WERI-Rb-1 (cell line): ENCODE measurements around the gene SNAPIN.

ENCODE experiments used
- DNase-seq: peaks from one replicate; pipeline ENCODE4 v3.0.0-alpha.2; 2020
- H3K27ac ChIP-seq: fragments of 250-450 bp; sonication (Bioruptor Pico); 2 replicates; pipeline ENCODE4 v1.5.1; 2020; ENCODE audit warnings: mild to moderate bottlenecking, moderate library complexity
- H3K27me3 ChIP-seq: fragments of 250-450 bp; sonication (Bioruptor Pico); 2 replicates; pipeline ENCODE4 v1.5.1; 2021; ENCODE audit warnings: mild to moderate bottlenecking, low read depth, moderate library complexity; ENCODE audit not compliant: insufficient read depth, severe bottlenecking
- H3K36me3 ChIP-seq: fragments of 250-450 bp; sonication (Bioruptor Pico); 2 replicates; pipeline ENCODE4 v1.5.1; 2020; ENCODE audit warnings: mild to moderate bottlenecking, moderate library complexity
- H3K4me3 ChIP-seq: 2 replicates; pipeline ENCODE4 v1.5.1; 2011; ENCODE audit warnings: low read depth, mild to moderate bottlenecking, control low read depth, low read length
- H3K9me3 ChIP-seq: fragments of 250-450 bp; sonication (Bioruptor Pico); 2 replicates; pipeline ENCODE4 v1.5.1; 2021; ENCODE audit warnings: mild to moderate bottlenecking, moderate library complexity; ENCODE audit not compliant: severe bottlenecking
- CTCF ChIP-seq: IDR thresholded peaks from 2 replicates; pipeline ENCODE4 v1.5.1; 2011; ENCODE audit warnings: low read depth, mild to moderate bottlenecking, control low read depth, inconsistent platforms, low read length

The SNAPIN gene

DNA sequence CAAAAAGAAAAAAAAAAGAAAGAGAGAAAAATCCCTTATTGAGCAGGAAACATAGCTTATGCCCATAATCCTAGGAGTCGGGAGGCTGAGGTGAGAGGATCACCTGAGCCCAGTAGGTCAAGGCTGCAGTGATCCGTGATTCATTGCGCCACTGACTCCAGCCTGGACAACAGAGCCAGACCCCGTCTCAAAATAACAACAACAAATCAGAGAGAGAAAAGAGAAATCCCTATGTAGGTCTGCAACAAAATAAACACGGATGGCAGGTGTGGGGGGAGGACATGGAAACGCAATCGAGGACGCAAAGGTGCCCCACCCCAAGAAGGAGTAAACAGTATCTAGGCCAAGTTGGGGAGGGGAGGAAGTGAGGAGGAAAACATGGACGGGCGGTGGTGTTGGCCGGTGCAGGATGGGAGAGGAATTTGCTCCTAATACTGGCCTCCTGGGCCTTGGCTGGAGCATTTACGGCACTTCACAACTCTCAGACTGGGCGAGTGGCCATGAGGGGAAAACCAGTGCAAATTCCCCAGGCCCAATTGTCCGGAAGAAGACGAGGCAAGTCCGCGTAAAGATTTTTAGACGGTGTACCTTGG lies 25.2 kb upstream of the SNAPIN start:
- no peak overlapping the region for H3K4me3 ChIP-seq
- peaks cover 53% of the 10 kb centered on the region for H3K36me3 ChIP-seq
- H3K9me3 ChIP-seq: peaks cover 6% of the 10 kb centered on the region
- peak overlapping the region; percentile 99; the same call in 1 of the 2 replicates for H3K27ac ChIP-seq
- no peaks in the 10 kb centered on the region for H3K27me3 ChIP-seq
- TF ChIP-seq CTCF: no peak
- no peak for DNase-seq

- peak within 1 kb of the TSS; percentile 99 for H3K27ac ChIP-seq
- H3K9me3 ChIP-seq: peaks cover 6% of the 10 kb centered on the region
- H3K27me3 ChIP-seq: no peaks in the 10 kb centered on the region
- H3K36me3 ChIP-seq: peaks cover 61% of the 10 kb centered on the region
- H3K4me3 ChIP-seq: peak within 1 kb of the TSS; percentile 64
- peak; percentile 100 for DNase-seq
- TF ChIP-seq CTCF: no peak
Measured at GRCh38 chr1:153633754-153634665, 24.5 kb upstream of the SNAPIN start, which contains the start of gene CHTOP. TSS of gene CHTOP (plus strand) at chr1:153634066. CDS start at chr1:153636589, 2,523 bp downstream.

DNA sequence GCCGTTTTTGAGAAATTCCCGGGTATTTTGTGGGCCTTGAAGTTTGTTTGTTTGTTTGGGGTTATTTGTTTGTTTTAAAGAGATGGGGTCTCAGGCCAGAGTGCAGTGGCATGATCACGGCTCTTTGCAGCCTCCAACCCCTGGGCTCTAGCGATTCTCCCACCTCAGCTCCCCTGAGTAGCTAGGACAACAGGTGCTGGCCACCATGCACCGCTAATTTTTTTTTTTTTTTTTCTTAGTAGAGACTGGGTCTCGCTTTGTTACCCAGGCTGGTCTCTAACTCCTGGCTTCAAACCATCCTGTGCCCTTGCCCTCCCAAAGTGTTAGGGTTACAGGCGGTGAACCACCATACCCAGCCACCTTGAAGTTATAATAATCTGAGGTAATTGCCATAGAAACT lies 22.6 kb upstream of the SNAPIN start:
- peak overlapping the region; percentile 99 for H3K27ac ChIP-seq
- peaks cover 79% of the 10 kb centered on the region for H3K36me3 ChIP-seq
- TF ChIP-seq CTCF: no peak
- no peak for DNase-seq
- H3K9me3 ChIP-seq: peaks cover 6% of the 10 kb centered on the region
- H3K4me3 ChIP-seq: no peak overlapping the region
- no peaks in the 10 kb centered on the region for H3K27me3 ChIP-seq

DNA sequence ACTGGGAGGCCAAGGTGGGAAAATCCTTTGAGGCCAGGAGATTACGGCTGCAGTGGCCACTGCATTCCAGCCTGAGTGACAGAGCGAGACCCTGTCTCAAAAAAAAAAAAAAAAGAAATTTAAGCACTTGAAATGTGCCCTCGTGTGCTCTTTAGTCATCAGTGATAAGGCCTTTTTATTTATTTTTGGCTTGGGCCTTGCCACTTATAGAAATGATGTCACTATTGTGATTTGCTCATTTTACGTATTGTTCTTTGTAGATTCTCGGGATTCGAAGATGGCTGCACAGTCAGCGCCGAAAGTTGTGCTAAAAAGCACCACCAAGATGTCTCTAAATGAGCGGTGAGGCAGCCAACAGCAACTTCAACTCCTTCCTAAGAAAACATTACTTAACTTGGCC lies 22.2 kb upstream of the SNAPIN start:
- H3K4me3 ChIP-seq: no peak overlapping the region
- H3K36me3 ChIP-seq: peaks cover 84% of the 10 kb centered on the region
- H3K27ac ChIP-seq: peak overlapping the region; percentile 99
- no peaks in the 10 kb centered on the region for H3K27me3 ChIP-seq
- H3K9me3 ChIP-seq: peaks cover 6% of the 10 kb centered on the region
- no peak for TF ChIP-seq CTCF
- no peak for DNase-seq

DNA sequence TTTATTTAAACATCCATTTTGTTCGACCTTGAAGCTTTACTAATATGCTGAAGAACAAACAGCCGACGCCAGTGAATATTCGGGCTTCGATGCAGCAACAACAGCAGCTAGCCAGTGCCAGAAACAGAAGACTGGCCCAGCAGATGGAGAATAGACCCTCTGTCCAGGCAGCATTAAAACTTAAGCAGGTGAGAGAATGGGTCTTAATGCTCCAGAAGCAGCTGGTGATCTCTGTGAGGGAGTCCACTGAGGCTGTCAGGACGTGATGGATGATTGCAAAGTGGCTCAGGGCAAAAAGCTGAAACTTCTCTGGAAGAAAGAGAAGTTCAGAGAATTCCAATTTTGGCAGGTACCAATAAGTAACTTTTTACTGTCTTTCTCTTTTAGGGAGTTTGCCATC lies 20.2 kb upstream of the SNAPIN start:
- Histone ChIP-seq H3K36me3 (peaks cover 93% of the 10 kb centered on the region), H3K9me3 (peaks cover 5% of the 10 kb centered on the region), H3K27me3 (no peaks in the 10 kb centered on the region), H3K4me3 (peak overlapping the region; percentile 20), H3K27ac (peak overlapping the region; percentile 99)
- no peak for TF ChIP-seq CTCF
- DNase-seq: peak; percentile 94
